Measurements from ENCODE around the gene KRTAP5-5.
"Not testable (repeated sequence)": the region's sequence is repeated elsewhere in the genome, so short reads cannot be mapped to it uniquely, and the experiment has no call there.

Gene KRTAP5-5

DNA sequence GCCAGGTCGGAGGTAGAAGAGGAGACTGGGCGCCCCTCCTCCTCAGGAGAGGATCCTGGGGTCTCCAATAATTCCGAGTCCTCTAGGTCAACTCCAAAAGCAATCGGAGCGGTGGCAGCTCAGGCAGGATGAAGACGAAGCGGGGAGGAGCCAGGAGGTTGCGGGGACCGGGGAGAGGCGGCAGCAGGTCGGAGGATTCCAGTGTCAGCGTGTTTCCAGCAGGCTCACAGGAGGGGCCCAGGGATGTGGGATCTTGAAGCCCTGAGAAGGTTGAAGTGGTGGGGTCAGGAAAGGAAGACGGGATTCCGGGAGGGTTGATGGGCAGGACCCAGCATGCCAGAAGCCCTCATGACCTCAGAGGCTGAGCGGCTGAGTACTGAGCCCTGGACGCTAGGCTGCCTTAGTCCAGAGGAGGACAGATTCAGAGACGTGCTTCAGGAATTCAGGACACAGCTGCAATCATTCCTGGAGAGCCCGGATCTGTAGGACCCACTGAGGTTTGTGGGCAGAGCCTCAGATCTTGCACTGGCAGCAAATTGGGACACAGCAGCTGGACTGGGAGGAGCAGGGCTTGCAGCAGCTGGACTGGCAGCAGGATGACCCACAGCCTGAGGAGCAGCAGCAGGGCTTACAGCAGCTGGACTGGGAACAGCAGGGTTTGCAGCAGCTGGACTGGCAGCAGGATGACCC is 22.3 kb upstream of the KRTAP5-5 start:
- DNase-seq: not testable (repeated sequence)

DNA sequence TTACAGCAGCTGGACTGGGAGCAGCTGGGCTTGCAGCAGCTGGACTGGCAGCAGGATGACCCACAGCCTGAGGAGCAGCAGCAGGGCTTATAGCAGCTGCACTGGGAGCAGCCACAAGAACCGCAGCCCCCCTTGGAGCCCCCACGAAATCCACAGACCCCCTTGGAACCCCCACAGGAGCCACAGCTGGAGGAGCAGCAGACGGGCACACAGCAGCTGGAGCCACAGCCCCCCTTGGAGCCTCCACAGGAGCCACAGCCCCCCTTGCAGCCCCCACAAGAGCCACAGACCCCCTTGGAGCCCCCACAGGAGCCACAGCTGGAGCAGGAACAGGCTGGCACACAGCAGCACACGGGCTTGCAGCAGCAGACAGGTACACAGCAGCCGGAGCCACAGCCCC is 21.7 kb upstream of the KRTAP5-5 start:
- not testable (repeated sequence) for DNase-seq

DNA sequence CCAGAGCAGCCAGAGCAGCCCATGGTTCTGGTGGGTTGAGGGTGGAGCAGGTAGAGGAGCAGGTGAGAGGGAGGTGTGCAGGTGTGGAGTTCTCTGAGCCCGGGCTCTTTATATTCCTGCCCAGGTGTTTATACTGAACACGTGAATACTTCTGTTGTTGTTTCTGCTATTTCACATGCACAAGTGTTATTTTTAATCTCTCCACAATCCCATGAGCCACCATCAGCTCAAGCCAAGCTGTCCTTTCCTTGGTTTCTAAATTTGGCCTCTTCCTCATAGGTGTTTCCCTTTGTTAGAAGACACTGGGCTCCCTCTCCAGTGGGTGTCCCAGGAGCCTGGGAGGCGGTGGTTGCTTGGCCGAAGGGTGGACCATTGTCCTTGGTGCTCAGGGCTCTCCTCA is 21.2 kb upstream of the KRTAP5-5 start, which contains the start of gene KRTAP5-3:
KRTAP5-3 (minus strand) TSS at position 101 of the 400 bp plus-strand sequence; CDS start at position 23, 78 bp downstream.
- no peak for DNase-seq

DNA sequence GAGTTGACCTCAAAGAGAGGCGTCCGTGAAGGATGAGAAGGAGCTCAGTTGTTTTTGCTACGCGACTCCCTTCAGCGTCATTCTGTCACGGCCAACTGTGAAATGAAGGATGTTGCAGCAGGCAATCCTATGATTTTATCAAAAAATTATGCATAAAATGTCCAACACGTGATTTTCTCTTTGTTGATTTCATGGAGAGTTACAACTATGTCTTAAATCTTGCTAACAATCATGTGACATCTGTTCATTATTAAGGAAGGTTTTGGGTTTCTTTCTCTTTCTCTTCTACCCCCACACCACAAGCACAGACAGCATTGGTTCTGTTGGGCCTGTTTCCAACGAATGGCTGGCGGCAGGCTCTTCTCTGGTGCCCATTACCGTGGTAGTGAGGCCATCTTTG is 11.3 kb upstream of the KRTAP5-5 start:
- DNase-seq: no peak

DNA sequence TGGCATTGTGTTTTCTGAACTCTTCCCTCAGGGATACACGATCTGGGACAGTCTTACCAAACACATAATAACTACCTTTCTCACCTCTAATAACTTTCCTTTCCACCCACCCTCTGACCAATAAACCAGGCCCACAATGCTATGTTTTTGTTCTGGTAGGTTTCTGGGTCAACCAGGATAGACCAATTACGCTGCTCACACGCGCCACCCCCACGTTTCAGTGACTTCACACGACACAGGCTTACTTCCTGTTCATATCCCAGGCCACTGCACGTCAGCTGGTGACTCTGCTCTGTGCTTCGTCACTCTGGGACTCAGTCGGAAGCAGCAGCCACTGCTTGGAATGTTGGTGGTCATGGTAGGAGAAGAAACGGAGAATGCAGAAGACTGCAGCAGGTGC is 10.1 kb upstream of the KRTAP5-5 start:
- no peak for DNase-seq

DNA sequence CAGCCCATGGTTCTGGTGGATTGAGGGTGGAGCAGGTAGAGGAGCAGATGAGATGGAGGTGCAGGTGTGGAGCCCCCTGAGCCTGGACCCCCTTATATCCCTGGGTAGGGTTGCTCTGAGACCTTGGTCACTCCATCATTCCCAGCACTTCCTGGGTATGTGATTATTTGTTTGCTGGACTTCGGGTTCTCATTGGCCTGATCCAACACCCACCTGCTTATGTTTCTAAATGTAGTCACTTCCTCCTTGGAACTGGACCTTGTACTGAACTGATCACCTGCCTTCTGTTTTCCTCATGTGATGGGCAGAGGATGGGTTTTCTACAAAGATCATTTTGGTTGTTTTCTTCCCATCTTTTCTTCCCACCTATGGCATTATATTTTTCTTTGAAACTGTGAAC is 7.5 kb upstream of the KRTAP5-5 start, which contains the start of gene KRTAP5-4:
KRTAP5-4 (minus strand) TSS at position 53 of the 400 bp plus-strand sequence; CDS start at position 8, 45 bp downstream.
- DNase-seq: no peak

DNA sequence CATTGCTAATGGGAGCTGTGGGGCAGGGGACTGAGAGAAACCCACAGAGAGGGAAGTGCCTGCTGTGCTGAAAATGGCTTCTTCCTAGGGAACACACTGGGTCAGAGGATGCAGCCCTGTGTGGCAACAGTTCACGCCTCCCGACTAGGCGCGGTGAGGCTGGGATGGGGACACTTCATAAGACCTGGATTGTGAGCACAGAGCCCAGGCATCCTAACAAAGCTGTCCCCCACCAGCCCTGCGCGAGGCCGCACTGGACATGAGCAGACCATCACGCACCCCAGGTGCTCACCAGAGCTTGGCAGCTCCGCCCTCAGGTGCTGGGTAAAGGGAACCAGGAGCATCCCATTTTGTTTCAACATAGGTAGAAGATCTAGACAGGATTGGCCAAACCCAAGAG is 5.9 kb upstream of the KRTAP5-5 start:
- DNase-seq: no peak

DNA sequence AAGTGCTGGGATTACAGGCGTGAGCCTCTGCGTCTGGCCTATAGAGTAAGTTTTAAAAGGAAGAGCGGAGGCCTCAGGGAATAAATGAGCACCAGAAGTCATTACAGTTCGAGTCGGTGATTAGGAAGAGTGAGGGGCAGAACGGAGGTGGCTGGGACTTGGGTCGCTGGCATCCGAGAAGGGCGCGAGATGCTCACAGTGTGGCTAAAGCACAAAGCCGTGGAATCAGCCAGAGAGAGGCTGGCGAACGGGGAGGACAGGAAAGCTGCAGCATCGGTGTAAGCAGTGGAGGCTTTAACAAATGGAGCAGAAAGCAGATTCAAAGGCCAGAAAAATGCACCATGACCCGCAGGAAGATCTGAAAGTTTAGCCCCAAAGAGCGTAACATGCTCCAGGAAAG is 5.0 kb upstream of the KRTAP5-5 start:
- no peak for DNase-seq

DNA sequence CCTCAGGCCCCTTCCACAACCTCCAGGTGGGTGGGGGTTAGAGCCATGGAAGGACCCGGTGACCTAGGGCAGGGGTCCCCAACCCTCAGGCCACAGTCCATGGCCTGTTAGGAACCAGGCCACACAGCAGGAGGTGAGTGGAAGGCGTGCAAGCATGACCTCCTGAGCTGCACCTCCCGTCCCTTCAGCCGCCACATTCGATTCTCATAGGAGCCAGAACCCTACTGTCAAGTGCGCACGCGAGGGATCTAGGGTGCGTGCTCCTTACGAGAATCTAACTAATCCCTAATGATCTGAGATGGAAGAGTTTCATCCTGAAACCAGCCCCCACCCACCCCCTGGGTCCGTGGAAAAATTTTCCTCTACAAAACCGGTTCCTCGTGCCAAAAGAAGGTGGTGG is 4.0 kb upstream of the KRTAP5-5 start:
- no peak for DNase-seq

DNA sequence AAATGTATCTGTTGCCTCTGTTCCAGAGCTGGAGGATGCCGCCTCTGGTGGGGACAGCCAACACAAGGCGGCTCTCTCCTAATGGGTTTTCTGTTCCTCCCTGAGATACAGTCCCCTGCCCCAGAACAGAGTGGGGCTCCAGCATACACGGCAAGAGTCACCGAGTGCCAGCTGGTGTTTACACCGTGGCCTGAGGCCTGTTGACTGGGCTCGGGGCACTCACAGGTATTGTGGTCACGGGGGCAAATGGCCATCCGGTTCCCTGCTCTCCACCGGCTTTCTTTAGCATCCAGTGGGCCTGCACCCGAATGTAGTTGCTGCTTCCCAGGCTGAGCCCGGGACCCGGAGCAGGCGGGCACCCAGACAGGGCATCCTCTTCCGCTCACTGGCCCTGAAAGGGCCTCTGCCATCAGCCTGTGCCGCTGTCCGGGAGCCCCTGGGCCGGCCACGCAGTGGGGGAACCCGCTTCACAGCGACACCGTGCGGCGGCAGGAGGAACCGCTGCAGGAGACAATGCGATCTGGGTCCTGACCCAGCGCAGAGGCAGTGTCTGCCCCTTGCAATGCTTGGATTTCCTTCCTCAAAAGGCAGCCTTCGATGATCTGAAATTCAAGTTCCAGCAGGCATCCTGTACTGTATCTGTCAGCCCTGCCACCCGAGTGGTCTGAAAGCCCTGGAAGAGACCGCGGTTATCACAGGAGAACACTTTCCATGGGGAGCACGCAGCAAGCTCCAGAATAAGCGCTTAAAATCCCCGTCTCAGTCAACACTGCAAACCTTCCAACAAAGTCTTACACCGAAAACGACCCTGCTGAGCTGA is 859 bp upstream of the KRTAP5-5 start:
- peak; percentile 36 for DNase-seq

DNA sequence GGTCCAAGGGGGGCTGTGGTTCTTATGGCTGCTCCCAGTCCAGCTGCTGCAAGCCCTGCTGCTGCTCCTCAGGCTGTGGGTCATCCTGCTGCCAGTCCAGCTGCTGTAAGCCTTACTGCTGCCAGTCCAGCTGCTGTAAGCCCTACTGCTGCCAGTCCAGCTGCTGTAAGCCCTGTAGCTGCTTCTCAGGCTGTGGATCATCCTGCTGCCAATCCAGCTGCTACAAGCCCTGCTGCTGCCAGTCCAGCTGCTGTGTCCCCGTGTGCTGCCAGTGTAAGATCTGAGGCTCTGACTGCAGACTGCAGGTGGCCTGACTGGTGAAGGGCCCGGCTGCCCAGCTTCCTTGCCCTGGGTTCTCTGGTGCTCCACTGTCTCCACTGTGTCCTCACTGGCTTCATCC is 696 bp downstream of the KRTAP5-5 start:
- no peak for DNase-seq

DNA sequence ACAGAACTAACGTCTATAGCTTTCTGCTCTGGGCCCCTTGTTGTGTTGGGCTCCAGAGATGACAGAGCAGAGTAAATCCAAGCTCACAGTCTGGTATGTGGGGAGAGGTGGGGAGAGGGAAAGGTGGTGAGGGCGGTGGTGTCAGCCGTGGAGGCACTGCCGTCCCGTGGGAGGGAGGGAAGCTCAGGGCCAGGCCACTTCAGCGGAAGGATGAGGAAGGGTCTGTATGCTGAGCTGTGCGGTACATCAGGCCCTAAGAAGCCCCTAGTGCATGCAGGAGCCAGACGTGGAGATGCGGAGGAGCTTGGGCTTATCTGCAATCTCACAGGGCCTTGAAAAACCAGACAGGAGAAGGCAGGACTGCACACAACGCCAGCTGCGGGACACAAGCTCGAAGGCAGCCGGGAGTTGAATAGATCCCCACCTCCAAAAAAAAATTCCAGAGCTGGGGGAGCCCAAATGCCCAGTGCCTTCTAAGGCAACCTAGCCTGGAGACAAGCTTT is 1.5 kb downstream of the KRTAP5-5 start:
- no peak for DNase-seq

DNA sequence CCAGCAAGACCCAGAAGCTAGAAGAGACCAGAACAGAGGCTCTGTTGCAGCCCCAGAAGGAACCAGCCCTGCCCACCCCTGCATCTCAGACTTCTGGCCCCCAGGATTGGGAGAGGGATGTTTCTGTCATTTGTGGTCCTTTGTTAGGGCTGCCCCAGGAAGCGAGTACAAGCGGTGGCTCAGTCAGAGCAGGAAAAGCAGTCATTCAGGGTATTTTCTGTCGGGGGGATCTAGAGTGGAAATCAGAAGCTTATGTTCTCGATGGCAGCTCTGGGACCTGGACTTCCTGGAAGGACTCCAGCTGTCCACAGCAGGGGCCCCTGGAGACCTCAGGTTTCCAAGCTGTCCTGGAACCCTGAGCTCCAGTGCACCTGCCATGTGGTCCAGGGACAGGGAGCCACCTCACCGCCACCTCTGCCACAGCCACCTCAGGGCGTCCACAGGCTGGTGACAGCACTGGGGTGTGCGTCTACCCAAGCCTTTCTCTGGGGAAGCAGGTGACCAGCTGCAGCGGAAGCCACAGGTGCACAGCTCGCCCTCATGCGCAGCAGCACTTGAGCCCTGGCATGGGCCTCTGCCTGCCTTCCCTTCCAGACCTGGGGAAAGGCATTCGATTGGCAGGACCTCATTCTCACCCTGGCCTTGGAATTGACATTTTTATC is 2.6 kb downstream of the KRTAP5-5 start:
- DNase-seq: no peak

DNA sequence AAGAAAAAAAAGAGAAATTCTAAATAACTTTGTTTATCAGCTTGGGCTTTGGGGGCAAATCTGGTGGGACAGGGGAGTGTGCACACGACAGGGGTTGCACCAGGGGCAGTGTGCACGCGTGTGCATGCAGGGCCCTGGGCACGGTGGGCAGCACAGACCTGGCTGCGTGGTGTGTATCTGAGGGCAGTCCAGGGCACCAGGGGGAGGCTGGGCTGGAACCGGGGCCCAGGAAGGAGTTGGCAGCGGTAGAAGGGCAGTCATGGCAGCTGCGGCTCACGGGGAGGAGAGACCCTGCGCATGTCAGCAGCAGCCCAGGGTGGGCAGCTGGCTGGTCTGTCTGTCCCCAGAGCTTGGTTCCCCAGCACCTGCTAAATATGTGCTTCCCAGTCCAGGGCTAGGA is 4.3 kb downstream of the KRTAP5-5 start:
- no peak for DNase-seq

DNA sequence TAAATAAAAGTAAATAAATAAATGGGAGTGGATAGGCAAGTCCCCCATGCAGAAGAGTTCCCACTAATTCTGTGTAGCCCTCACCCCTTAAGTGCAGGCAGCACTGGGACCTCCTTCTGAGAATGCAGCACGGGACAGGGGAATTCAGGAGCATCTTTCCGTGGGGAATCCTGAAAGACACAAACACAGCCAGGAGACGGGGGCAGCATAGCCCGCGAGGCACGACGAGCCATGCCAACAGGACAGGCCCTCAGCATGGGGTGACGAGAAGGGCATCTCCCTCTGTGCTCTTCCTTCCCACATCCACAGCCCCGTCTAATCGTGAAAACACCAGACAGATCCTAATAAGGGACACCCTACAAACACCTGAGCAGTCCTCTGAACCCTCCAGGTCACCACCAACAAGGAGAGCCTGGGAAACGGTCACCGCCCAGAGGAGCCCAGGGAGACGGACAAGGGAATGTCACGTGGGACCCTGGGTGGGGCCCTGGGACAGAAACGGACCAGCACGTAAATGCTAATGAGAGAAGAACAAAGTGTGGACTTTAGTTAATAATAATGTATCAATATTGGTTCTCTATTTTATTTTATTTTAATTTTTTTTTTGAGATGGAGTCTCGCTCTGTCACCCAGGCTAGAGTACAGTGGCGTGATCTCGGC is 6.8 kb downstream of the KRTAP5-5 start:
- DNase-seq: no peak

DNA sequence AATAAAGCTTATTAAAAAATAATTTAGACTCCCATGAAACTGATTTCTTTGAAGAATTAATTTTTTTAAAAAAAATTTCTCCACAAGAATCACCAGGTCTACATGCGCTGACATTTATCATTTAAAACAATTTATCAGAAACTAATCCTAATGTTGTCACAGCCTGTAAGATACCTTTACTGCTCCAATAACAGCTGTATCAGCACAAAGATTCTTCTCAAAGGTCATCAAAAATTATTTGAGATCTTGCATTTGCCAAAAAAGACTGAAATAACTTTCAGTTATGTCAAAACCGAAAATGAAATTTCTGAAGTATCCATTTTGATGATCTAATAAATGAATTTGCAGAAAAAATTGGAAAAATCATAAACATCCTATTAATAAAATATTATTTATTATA is 8.1 kb downstream of the KRTAP5-5 start:
- no peak for DNase-seq

DNA sequence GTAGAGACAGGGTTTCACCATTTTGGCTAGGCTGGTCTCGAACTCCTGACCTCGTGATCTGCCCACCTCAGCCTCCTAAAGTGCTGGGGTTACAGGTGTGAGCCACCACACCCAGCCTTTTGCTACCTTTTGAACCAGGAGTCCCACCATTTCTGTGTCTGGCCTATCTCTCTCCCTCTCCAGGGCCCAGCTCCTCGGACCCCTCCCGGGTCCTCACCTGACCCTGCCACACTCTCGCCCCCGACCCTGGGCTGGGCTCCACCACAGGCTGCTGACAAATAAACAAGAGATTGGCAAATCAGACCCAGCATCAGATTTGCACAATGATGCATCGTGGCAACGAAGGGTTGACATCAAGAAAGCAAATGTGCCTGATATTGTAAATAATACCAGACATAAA is 8.8 kb downstream of the KRTAP5-5 start:
- no peak for DNase-seq

DNA sequence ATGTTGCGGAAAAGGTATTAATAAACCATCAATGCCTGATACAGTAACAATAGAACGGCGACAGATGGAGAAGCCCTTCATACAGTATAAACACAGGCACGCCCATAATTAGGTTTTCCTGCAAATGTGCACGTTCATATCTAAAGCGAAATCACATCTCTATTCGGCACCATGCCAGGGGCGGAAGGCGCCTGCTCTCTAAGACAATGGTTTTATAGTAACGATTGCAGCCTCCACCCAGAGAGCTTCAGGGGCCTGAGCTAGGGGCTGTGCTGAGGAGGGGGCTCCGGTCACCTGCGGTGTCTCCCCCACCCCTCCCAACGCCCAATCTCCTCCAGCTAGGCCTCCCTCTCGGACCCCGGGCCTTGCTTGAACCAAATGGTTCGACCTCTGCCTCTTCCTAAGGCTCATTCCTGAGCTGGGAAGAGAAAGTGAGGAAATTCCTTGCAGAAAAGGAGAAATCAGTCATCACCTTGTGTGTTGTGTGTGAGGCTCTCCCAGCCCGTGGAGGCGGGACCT is 9.6 kb downstream of the KRTAP5-5 start:
- DNase-seq: no peak

DNA sequence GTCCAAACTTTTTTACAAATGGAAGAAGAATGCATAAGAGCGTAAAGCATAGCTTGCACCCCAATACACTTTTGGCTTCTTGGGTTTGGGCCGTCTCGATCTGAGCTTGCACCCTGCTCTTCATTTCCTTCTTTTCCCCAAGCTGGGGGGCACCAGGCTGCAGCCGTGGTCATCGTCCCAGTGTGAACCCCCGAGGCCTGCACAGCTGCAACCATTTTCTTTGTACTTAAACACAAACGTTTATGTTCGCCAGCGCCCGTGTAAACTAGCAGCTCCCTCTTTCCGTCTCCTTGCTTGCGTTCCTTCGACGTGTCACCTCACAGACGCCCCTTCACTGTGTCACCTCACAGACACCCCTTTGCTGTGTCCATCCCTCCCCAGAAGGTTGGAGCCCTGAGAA is 10.1 kb downstream of the KRTAP5-5 start:
- no peak for DNase-seq

DNA sequence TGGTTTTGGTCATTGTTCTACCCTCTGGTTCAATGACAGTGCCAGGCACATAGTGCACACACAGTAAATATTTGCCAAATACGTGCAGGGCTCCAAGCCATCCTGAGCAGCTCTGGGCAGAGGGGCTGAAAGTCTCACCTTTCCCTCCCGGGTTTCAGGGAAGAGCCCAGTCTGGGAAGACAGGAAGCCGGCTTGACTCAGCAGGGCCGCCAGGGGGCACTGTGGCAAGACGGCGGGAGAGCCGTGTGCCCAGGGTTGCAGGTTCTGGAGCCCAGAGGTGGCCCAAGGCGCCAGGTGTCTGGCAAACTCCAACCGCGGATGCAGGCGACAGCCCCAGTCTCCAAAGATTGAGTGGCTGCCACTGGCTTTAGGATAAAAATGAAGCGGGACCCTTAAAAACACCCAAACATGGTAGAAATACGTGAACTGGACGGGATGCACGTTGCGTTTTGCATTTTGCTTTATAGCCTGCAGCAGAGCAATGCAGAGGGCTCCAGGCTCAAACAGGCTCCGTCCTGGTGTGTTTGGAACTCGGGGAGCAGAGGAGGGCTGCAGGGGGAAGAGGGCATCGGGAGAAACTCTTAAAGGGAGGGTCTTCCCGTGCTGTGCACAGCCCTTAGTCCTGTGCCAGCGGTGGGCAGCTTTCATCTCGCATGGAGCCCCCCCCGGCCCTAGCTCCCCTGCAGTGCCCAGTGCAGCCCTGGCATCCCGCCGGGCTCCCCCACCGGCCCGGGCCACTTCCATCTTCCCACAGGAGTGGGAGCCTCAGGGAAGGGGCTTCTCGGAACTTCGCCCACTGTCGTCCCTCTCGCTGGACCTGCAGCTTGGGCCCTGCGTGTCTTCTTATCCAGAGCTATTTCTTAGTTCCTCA is 10.7 kb downstream of the KRTAP5-5 start:
- DNase-seq: no peak

DNA sequence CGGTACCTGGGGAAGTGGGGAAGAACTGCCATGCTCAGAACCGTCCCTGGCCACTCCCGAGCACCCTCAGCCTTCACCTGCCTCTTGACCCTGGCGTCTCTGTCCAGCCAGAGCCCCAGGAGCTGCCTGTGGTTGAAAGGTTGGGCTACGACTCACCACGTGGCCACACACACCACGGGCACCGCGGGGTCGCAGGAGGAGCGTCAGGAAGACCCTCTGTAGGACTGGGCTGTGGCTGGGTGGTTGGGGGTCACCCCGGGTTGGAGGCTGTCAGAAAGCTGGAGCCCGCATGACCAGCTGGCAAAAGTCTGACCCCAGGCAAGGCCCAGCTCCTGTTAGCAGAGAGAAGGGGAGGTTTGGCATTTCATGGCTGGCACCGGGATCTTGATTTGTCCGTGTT is 11.5 kb downstream of the KRTAP5-5 start:
- DNase-seq: no peak

Measured in activated gamma-delta T cell (primary cell).